ENCODE data around the gene SRRM3. TPM values are rescaled to one million over a fixed set of nuclear protein-coding genes. Genes with fewer than 3 reads are reported as not detected.
A peak's percentile ranks its signal among the peaks of the same experiment; 100 is the strongest.
"Not testable (repeated sequence)": the region's sequence is repeated elsewhere in the genome, so short reads cannot be mapped to it uniquely, and the experiment has no call there.

Gene SRRM3
- polyA plus RNA-seq (ENCODE audit: low read depth in 6 of 6) = not detected

DNA sequence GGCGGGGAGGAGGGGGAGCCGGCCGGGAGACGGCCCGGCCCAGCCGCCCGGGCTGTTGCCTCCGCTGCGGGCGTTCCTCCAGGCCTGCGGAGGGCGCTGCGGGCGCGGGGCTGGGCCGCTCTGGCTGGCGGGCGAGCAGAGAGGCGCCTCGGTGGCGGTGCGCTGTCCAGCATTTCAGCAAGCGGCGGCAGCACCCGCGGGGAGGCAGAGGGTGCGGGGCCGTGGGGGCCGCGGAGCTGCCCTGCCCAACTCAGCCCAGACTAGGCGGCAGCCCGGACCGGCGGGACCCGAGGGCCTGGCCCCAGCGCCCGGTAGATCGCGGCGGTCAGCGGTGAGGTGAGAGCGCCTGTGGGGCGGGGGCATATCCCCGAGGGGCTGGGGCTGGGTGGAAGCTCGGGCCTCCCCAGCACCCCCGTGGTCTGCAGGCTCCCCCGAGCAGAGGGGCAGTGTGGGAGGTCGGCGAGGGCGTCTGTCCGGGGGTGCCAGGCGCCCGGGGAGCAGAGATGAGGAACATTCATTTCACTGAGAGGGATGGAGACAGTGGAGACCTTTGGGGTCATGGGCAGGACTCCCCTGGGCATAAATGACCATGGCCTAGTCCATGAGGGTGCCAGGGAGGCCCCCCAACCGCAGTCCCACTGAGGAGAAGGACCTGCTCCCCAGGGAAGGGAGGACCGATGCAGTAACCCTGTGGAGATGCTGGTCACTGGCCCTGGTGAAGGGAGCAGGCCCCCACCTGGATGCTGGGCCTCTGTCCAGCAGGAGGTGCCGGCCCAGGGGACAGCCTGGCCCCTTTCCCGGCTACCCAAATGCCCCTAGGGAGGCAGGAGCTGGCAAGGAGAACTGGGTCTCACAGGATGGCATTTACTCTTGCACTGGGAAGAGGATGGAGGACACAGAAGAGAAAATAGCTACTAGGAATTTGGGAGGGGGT is at the start of gene SRRM3:
Gene SRRM3 (plus strand): TSS at position 165 of the 934 bp plus-strand sequence. CDS start 33,171 bp downstream, outside the sequence.
- Mint-ChIP-seq H3K4me1 (no peaks in the 10 kb centered on the region), H3K36me3 (peaks cover 0 to 15% of the 10 kb centered on the region in 2 donors), H3K4me3 (no peak within 1 kb of the TSS), H3K27me3 (peaks cover 14 to 70% (median 66%) of the 10 kb centered on the region in 3 donors), H3K27ac (peak within 1 kb of the TSS in 1 of 6 donors; percentile 18), H3K9me3 (peaks cover 0 to 5% (median 1%) of the 10 kb centered on the region in 7 donors)
- ATAC-seq (ENCODE audit: low read depth in 2 of 2) = peak; percentile 85 to 90
- peak; percentile 77 for DNase-seq

GRCh38 chr7:76151932-76152331 is 49.8 kb upstream of the SRRM3 start:
- Mint-ChIP-seq H3K4me3 (no peak overlapping the region), H3K27ac (no peak overlapping the region)

DNA sequence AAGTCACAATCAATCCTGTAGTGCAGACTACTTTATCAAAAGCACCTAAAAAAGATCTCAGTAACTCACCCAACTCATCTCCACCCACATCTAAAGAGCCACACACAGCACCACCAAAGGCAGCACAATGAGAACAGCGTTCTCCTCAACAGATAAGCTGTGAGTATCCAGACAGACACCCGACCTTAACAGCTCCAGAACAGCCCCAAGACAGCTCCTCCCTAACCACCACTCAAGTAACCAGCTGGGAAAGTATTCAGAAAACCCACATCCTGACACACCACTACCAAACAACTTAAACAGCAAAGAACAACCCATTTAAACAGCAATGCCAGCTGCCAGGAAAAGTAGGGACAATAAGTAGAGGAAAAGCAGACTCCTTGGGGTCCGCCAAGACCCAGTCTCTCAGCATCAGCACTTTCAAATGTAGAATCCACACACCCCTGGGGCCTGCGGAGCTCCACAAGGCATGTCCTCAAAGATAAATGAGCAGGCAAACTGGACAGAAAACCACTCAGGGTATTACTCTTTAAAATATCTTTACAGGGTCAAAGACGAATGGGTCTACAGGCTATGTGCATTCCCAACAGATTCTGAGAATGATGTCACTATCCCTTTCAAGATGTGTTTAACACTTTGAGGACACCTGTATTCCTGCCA is 48.0 kb upstream of the SRRM3 start:
- Mint-ChIP-seq H3K27ac (peak overlapping the region in 1 of 6 donors; percentile 47), H3K27me3 (peaks cover 8 to 11% (median 9%) of the 10 kb centered on the region in 3 donors)
- not testable (repeated sequence) for DNase-seq; ATAC-seq (ENCODE audit: low read depth in 2 of 2); H3K4me1 Mint-ChIP-seq; H3K4me3 Mint-ChIP-seq; H3K9me3 Mint-ChIP-seq; H3K36me3 Mint-ChIP-seq

More at GRCh38 chr7:76151932-76152331, 49.8 kb upstream of the SRRM3 start:
- H3K27me3 Mint-ChIP-seq = peaks cover 3 to 11% (median 9%) of the 10 kb centered on the region in 3 donors
- DNase-seq (no peak), ATAC-seq (ENCODE audit: low read depth in 2 of 2) (no peak)
- H3K4me1 Mint-ChIP-seq = no peaks in the 10 kb centered on the region
- no peaks in the 10 kb centered on the region for H3K9me3 Mint-ChIP-seq
- H3K36me3 Mint-ChIP-seq = no peaks in the 10 kb centered on the region

DNA sequence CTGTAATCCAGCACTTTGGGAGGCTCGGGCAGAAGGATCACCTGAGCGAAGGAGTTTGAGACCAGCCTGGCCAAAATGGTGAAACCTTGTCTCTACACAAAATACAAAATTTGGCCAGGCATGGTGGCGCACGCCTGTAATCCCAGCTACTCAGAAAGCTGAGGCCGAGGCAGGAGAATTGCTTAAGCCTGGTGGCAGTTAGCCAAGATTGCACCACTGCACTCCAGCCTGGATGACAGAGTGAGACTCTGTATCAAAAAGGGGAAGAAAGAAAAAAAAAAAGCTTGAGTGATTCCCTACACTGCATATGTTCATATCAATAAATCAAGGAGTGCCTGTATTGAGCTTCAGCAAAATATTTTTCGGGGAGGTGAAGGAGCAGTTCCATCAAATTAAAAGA is 45.8 kb upstream of the SRRM3 start:
- DNase-seq (no peak), ATAC-seq (ENCODE audit: low read depth in 2 of 2) (no peak)
- no peaks in the 10 kb centered on the region for H3K9me3 Mint-ChIP-seq
- no peaks in the 10 kb centered on the region for H3K36me3 Mint-ChIP-seq
- H3K27me3 Mint-ChIP-seq = peaks cover 4 to 8% (median 6%) of the 10 kb centered on the region in 3 donors
- no peak overlapping the region for H3K27ac Mint-ChIP-seq
- H3K4me3 Mint-ChIP-seq = no peak overlapping the region
- H3K4me1 Mint-ChIP-seq = no peaks in the 10 kb centered on the region

GRCh38 chr7:76156992-76157685 is 44.6 kb upstream of the SRRM3 start:
- not testable (repeated sequence) for H3K27me3 Mint-ChIP-seq; ATAC-seq (ENCODE audit: low read depth in 2 of 2); H3K36me3 Mint-ChIP-seq; H3K4me1 Mint-ChIP-seq; DNase-seq; H3K9me3 Mint-ChIP-seq
- peak overlapping the region in 1 of 8 donors; percentile 1 for H3K4me3 Mint-ChIP-seq
- peak overlapping the region in 1 of 6 donors; percentile 1 for H3K27ac Mint-ChIP-seq

DNA sequence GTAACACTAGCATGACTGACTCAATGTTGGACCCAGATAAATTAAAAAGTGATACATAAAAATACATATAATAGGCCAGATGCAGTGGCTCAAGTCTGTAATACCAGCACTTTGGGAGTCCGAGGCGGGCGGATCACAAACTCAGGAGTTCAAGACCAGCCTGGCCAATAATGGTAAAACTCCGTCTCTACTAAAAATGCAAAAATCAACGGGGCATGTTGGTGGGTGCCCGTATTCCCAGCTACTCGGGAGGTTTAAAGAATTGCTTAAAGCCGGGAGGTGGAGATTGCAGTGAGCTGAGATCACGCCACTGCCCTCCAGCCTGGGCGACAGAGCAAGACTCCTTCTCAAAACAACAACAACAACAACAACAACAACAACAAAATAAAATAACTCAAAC is 43.3 kb upstream of the SRRM3 start:
- H3K27me3 Mint-ChIP-seq; ATAC-seq (ENCODE audit: low read depth in 2 of 2); H3K27ac Mint-ChIP-seq; H3K4me3 Mint-ChIP-seq; H3K9me3 Mint-ChIP-seq; H3K4me1 Mint-ChIP-seq; DNase-seq; H3K36me3 Mint-ChIP-seq: not testable (repeated sequence)

DNA sequence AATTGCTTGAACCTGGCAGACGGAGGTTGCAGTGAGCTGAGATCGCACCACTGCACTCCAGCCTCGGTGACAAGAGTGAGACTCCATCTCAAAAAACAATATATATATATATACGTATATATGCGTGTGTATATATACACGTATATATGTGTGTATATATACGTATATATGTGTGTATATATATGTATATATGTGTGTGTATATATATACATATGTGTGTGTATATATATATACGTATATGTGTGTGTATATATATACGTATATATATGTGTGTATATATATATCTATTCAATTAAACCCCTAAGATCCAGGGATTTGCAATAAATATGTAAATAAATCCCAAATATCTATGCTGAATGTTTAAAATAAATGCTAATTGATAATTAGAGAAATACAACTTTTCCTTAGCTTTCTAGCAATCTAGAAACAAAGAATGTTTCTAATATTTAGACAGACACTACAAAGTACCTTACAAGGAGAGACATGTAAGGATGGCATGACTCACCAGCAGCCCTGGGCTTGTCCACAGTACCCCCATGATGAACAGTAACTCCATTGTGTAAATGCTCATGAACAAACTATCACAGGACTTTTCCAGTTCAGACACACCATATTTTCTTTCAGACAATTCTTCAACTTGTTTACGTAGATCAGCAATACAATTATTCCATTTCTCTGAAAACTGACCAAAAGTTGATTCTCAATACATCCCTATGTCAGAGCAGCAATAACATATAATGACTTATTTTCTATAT is 39.1 kb upstream of the SRRM3 start:
- not testable (repeated sequence) for H3K36me3 Mint-ChIP-seq; ATAC-seq (ENCODE audit: low read depth in 2 of 2); H3K27me3 Mint-ChIP-seq; H3K9me3 Mint-ChIP-seq; DNase-seq
- Mint-ChIP-seq H3K4me1 (peaks cover 0 to 10% (median 5%) of the 10 kb centered on the region in 3 donors), H3K27ac (peak overlapping the region in 1 of 6 donors; percentile 12), H3K4me3 (peak overlapping the region in 1 of 8 donors; percentile 45)

DNA sequence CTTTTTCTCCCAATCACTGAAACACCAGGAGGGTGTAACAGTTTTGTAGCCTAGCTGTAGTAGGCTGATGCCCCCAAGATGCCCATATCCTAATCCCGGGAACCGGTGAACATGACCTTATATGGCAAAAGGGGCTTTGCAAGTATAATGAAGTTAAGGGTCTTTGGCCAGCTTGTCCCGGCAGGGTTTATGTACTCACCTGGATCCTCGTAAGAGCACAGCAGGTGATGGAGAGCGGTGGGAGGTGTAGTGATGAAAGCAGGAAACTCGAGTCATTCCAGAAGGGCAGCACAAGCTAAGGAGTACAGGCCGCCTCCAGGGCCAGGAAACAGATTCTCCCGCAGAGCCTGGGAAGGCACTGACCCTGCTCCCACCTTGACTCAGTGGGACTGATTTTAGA is 37.9 kb upstream of the SRRM3 start:
- H3K36me3 Mint-ChIP-seq; H3K27me3 Mint-ChIP-seq; ATAC-seq (ENCODE audit: low read depth in 2 of 2); H3K9me3 Mint-ChIP-seq; DNase-seq: not testable (repeated sequence)
- Mint-ChIP-seq H3K27ac (peak overlapping the region in 1 of 6 donors; percentile 85), H3K4me3 (peak overlapping the region in 3 of 8 donors; percentile 47 to 71 (median 51)), H3K4me1 (peaks cover 0 to 10% (median 5%) of the 10 kb centered on the region in 3 donors)

- peaks cover 0 to 10% (median 5%) of the 10 kb centered on the region in 3 donors for H3K4me1 Mint-ChIP-seq
- no peaks in the 10 kb centered on the region for H3K9me3 Mint-ChIP-seq
- H3K27ac Mint-ChIP-seq = peak overlapping the region in 5 of 6 donors; percentile 22 to 95 (median 61)
- no peak for ATAC-seq (ENCODE audit: low read depth in 2 of 2)
- DNase-seq = no peak
- no peaks in the 10 kb centered on the region for H3K36me3 Mint-ChIP-seq
- peak overlapping the region in 6 of 8 donors; percentile 69 to 94 (median 89) for H3K4me3 Mint-ChIP-seq
- H3K27me3 Mint-ChIP-seq = no peaks in the 10 kb centered on the region
Observed at GRCh38 chr7:76165106-76165972, 36.4 kb upstream of the SRRM3 start.

GRCh38 chr7:76165973-76166403 is 35.7 kb upstream of the SRRM3 start:
- DNase-seq (no peak), ATAC-seq (ENCODE audit: low read depth in 2 of 2) (no peak)
- H3K36me3 Mint-ChIP-seq = no peaks in the 10 kb centered on the region
- no peaks in the 10 kb centered on the region for H3K27me3 Mint-ChIP-seq
- peaks cover 0 to 10% (median 5%) of the 10 kb centered on the region in 3 donors for H3K4me1 Mint-ChIP-seq
- peak overlapping the region; percentile 91 to 96 (median 94) for H3K27ac Mint-ChIP-seq
- H3K9me3 Mint-ChIP-seq = no peaks in the 10 kb centered on the region
- peak overlapping the region; percentile 81 to 94 (median 91) for H3K4me3 Mint-ChIP-seq

GRCh38 chr7:76166404-76167255 is 35.1 kb upstream of the SRRM3 start:
- no peaks in the 10 kb centered on the region for H3K36me3 Mint-ChIP-seq
- DNase-seq = peak; percentile 85
- H3K9me3 Mint-ChIP-seq = no peaks in the 10 kb centered on the region
- H3K4me3 Mint-ChIP-seq = peak overlapping the region; percentile 81 to 94 (median 91)
- peaks cover 0 to 10% (median 5%) of the 10 kb centered on the region in 3 donors for H3K4me1 Mint-ChIP-seq
- ATAC-seq (ENCODE audit: low read depth in 2 of 2) = peak; percentile 94
- peak overlapping the region; percentile 91 to 96 (median 94) for H3K27ac Mint-ChIP-seq
- H3K27me3 Mint-ChIP-seq = no peaks in the 10 kb centered on the region

All from naive B cell (primary cell).